NOMO-1 treated with DMSO at 0.1 percent for 48 hours (cell line): ENCODE measurements around the gene COMT.
A peak's percentile ranks its signal among the peaks of the same experiment; 100 is the strongest.

Experiments
- DNase-seq: peaks from one replicate; lab custom pipeline; 2025; ENCODE audit not compliant: unreplicated experiment; lab: John Stamatoyannopoulos, UW

Gene COMT

DNA sequence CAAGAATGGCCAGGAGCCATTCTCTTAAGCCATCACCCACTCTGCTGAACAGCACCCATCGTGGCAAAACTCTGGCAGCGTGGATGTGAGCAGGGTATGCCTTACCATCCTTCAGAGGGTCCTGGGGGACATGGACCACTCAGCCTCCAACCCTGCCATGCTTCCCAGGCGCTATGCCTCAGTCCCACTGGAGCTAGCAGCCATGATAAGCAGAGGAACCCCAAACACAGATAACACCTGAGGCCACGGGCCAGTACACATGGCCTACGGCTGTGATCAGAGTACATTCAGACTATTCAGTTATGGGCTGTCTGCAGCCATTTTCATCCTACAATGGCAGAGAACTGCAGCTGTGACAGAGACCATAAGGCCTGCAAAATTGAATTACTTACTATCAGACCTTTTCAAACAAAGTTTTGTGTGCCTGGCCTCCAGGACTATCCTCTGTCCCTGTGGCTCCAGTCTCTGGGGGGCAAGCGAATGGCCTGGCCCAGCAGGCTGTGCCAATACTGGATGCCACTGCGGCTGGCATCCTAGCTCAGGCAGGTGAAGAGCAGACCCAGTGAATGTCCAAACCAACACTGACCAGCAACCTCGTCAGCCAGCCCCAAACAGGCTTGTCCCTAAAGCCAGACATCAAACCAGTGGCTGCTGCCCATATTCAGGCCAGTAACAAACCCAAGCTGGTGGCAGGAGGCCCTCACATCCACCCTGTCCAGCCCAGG is 68.2 kb downstream of the COMT start:
- DNase-seq, result no peak

DNA sequence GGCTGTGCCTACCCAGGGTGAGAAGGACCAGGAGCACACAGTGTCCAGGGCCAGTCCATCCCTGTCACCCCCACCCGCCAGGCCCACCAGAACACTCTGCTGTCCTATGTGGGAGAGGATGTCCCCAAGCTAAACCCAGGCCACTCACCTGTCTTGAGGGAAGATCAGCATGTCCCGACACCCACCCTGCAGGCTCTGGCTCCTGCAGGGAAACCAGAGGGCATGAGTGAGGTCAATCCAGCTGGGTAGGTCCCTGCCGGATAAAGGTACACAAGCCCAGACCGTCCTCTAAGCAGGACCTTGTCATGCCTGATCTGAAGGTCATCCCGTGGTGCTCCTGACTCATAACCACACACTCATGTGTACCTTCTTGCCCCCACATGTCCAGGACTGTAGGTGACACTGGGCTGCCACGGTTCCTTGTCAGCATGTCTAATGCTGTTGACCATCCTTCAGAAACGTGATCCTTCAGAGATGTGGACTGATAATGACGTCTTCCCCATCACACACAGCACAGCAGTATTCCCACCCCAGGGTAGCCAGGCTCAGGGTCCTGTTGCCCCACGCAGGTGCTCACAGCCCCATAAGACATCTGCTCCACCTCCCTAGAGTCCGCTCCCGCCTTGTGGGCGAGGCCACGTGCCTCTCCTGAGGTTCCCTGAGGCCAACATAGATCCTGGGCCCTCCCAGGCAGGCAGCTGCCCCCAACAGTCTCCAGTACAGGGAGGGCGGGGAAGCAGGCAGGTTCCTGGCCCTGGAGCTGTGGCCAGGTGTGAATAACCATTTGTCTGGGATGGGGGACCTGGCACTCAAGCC is 68.9 kb downstream of the COMT start:
- DNase-seq, result no peak

DNA sequence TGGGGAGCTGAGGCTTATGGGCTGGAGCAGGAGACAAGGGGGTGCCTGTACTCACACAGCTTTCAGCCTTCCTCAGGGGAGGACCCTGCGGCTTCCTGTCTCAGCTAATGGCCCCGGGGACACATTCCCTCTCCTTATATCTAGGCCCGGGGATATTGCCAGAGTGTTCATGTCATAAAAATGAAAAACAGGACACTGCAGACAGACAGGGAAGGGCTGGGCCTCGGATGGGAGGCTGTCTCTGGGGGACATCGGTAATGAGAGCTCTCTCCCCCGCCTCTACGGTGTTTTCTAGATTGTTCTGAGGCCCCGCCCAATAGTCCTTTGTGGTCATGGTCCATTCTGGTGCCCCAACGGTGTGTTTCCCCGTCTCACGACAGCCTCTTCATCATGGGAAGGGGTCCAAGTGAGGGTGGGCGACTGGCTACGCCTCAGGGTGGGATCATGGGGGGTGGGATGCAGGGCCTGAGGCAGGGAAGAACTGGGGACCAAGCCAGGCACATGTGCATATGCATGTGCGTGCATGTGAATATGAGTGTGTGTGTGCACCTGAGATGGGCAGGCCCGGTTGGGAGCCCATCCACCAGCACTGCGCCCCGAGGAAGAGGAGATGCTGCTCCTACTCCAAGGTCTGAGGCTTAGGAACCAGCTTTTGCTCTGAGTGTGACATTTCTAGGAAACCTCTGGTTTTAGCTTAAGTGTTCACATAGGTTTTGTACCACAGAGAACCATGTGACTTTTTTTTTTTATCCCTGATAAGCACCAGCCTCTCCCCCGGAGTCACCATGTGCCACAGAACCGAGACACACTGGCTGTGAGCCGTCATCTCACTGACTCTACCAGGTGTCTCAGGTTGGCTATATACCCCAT is 69.8 kb downstream of the COMT start:
- no peak for DNase-seq

DNA sequence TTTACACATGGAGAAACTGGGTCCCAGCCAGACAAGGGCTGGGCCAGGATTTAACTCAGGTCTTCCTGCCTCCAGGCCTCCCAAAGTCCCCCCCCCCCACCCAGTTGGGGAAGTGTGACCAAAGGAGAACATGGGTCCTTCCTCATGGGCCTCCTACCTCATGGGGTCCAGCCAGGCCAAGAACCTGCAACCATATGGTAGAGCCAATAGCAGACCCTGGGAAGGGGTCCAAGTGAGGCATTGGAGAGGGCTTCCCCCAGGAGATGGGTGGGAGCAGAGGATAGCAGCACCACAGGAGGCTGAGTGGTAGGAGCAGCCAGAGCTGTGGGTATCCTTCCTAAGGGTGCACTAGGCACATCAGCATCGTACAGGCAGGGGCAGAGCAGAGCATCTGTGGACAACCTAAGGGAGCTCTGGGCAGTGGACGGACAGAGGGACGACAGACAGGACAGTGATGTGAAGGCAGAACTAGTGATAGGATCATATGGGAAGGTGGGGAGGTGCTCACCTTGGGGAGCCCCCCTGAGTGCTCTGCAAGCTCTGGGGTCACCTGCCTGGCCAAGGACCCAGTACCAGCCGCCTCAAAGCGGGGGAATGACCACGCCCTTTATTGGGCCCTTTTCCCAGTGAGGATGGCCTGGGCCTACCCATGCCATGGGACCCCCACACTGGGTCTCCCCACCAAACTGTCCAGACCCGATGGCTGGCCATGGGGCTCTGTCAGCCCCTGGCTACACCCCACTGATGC is 70.6 kb downstream of the COMT start:
- no peak for DNase-seq

DNA sequence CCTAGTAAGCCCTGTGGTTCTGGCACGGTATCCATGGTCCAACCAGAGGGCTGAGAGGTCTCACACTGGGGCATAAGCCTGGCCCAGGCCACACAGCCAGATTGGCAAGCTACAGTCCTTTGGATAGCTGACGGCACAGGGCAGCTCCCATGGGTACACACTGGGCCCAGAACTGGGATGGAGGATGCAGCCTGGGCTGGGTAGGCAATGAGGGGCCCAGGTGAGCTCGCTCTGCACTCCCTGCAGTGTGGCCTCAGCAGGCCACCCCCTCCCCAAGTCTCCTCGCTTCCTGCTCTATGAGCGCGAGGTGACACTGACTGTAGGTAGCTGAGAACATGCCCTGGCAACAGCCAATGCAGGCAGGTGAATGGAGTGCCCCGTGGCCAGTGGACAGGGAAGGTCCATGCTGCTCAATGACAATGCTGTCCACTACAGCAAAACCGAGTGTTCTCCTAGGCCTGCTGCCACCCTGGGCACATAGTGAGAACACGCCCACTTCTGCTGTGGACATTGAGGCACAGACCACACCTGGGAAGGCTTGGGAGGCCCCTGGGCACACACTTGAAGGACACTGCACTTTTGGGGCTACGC is 71.3 kb downstream of the COMT start:
- DNase-seq, result no peak

- no peak for DNase-seq
Measured at GRCh38 chr22:20013382-20013871, 71.9 kb downstream of the COMT start.

GRCh38 chr22:20014526-20015186 is 73.1 kb downstream of the COMT start:
- no peak for DNase-seq

GRCh38 chr22:20015187-20015625 is 73.6 kb downstream of the COMT start:
- DNase-seq, result no peak

GRCh38 chr22:20015971-20016733 is 74.6 kb downstream of the COMT start:
- DNase-seq, result peak; percentile 14

DNA sequence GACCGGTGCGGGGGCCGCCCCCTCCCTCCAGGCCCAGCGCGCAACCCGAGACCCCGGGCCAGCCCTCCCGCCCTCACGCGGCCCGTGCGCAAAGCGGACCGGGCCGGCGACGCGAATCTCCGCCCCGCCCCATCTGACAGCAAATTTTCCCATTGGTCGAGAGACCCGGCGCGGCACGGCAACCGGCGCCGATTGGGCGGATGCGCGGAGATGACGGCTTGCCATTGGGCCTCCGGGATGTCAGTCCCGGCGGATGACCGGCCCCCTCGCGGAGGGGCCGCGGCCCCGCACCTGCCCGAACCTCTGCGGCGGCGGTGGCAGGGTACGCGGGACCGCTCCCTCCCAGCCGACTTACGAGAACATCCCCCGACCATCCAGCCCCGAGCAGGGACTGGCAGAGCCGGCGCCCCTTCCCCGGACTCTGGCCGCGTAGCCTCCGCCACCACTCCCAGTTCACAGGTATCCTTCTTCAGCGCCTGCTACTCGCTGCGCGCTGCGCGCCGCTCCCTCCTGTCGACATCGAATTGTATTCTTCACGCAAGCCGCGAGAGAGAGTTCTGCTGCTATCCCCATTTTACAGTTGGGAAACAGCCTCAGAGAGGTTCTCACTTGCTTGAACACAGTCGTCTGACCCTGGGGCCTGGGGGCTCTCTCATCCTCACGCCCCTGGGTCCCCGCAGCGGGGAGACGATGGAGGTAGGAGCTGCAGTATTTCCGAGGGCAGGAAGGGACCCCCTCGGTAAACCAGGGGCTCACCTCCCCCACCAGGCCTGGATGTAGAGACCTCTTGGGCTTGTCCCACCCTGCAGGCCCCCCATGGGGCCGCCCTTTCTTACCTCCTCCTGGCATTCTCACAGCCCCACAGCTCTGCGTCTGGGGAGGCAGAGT is 75.4 kb downstream of the COMT start, which contains the start of gene ARVCF:
TSS of gene ARVCF (minus strand) at position 90 of the 888 bp plus-strand sequence. CDS start 26,029 bp downstream, outside the sequence.
- peak; percentile 73 for DNase-seq

GRCh38 chr22:20017622-20017958 is 76.0 kb downstream of the COMT start:
- DNase-seq, result no peak

GRCh38 chr22:20018001-20018400 is 76.4 kb downstream of the COMT start:
- no peak for DNase-seq
